Ishikawa (cell line): ENCODE measurements around the gene ARHGDIA.

Source experiments
- CEBPB ChIP-seq: IDR thresholded peaks from 2 replicates; pipeline ENCODE4 v1.6.1; 2012
- EGR1 ChIP-seq: IDR thresholded peaks from 2 replicates; pipeline ENCODE4 v1.6.1; 2012
- EP300 ChIP-seq: IDR thresholded peaks from 2 replicates; pipeline ENCODE4 v1.6.1; 2012; ENCODE audit warnings: borderline replicate concordance
- FOXM1 ChIP-seq: IDR thresholded peaks from 2 replicates; pipeline ENCODE4 v1.6.1; 2012; ENCODE audit warnings: low read depth, borderline replicate concordance
- MAX ChIP-seq: IDR thresholded peaks from 2 replicates; pipeline ENCODE4 v1.6.1; 2012
- NFIC ChIP-seq: IDR thresholded peaks from 2 replicates; pipeline ENCODE4 v1.6.1; 2012
- RAD21 ChIP-seq: IDR thresholded peaks from 2 replicates; pipeline ENCODE4 v1.6.1; 2012; ENCODE audit warnings: low read depth
- REST ChIP-seq: IDR thresholded peaks from 2 replicates; pipeline ENCODE4 v1.6.1; 2012; ENCODE audit warnings: low read depth, mild to moderate bottlenecking
- TAF1 ChIP-seq: IDR thresholded peaks from 2 replicates; pipeline ENCODE4 v1.6.1; 2012; ENCODE audit warnings: low read depth, mild to moderate bottlenecking
- TCF12 ChIP-seq: IDR thresholded peaks from 2 replicates; pipeline ENCODE4 v1.6.1; 2012; ENCODE audit warnings: low read depth
- TEAD4 ChIP-seq: IDR thresholded peaks from 2 replicates; pipeline ENCODE4 v1.6.1; 2012
- USF1 ChIP-seq: IDR thresholded peaks from 2 replicates; pipeline ENCODE4 v1.6.1; 2012
- YY1 ChIP-seq: IDR thresholded peaks from 2 replicates; pipeline ENCODE4 v1.6.1; 2012; ENCODE audit warnings: low read depth
- ZBTB7A ChIP-seq: IDR thresholded peaks from 2 replicates; pipeline ENCODE4 v1.6.1; 2012; ENCODE audit warnings: low read depth

The ARHGDIA gene

GRCh38 chr17:81915331-81915730 lies 44.2 kb upstream of the ARHGDIA start:
- no peak for TF ChIP-seq ZBTB7A
- TF ChIP-seq TEAD4: no peak

GRCh38 chr17:81914103-81914850 lies 43.1 kb upstream of the ARHGDIA start:
- no peak for TF ChIP-seq ZBTB7A
- no peak for TF ChIP-seq EP300
- no peak for TF ChIP-seq USF1
- no peak for TF ChIP-seq REST
- no peak for TF ChIP-seq EGR1
- TF ChIP-seq TAF1: no peak
- no peak for TF ChIP-seq CEBPB
- no peak for TF ChIP-seq FOXM1
- TF ChIP-seq MAX: no peak
- no peak for TF ChIP-seq RAD21

GRCh38 chr17:81913394-81914102 lies 42.4 kb upstream of the ARHGDIA start:
- TF ChIP-seq TEAD4 (no peak), USF1 (no peak), YY1 (no peak)

- TF ChIP-seq CEBPB (no peak), EP300 (no peak), YY1 (no peak), MAX (no peak), TEAD4 (no peak), FOXM1 (no peak)
Observed at GRCh38 chr17:81912441-81913309, 41.5 kb upstream of the ARHGDIA start.

- TF ChIP-seq EP300: no peak
- TF ChIP-seq USF1: no peak
- no peak for TF ChIP-seq TEAD4
- TF ChIP-seq MAX: no peak
- no peak for TF ChIP-seq ZBTB7A
- TF ChIP-seq NFIC: no peak
- no peak for TF ChIP-seq YY1
- no peak for TF ChIP-seq CEBPB
- no peak for TF ChIP-seq EGR1
- no peak for TF ChIP-seq TAF1
- TF ChIP-seq FOXM1: no peak
- no peak for TF ChIP-seq RAD21
- no peak for TF ChIP-seq REST
- no peak for TF ChIP-seq TCF12
Observed at GRCh38 chr17:81911969-81912368, 40.8 kb upstream of the ARHGDIA start.
